ENCODE data around the gene AFG3L2.

DNA sequence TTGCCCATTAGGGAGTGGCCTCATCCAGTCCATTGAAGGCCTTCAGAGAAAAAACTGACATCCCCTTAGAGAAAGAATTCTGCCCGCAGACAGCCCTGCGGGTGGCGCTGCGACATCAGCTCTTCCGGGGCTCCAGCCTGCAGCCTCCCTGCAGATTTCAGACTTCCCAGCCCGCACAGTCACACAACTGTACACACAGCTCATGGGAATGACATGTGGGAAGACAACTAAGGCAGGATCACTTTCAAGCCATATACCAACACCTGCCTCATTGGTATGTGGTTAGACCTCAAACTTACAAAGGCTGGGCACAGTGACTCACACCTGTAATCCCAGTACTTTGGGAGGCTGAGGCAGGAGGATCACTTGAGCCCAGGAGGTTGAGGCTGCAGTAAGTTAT, 93.8 kb downstream of the AFG3L2 start:
- TF ChIP-seq, protein P1, sequence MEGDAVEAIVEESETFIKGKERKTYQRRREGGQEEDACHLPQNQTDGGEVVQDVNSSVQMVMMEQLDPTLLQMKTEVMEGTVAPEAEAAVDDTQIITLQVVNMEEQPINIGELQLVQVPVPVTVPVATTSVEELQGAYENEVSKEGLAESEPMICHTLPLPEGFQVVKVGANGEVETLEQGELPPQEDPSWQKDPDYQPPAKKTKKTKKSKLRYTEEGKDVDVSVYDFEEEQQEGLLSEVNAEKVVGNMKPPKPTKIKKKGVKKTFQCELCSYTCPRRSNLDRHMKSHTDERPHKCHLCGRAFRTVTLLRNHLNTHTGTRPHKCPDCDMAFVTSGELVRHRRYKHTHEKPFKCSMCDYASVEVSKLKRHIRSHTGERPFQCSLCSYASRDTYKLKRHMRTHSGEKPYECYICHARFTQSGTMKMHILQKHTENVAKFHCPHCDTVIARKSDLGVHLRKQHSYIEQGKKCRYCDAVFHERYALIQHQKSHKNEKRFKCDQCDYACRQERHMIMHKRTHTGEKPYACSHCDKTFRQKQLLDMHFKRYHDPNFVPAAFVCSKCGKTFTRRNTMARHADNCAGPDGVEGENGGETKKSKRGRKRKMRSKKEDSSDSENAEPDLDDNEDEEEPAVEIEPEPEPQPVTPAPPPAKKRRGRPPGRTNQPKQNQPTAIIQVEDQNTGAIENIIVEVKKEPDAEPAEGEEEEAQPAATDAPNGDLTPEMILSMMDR (conservative IDR thresholded peaks at IDR 0.05 in 1 of 2, IDR thresholded peaks at IDR 0.05 in 1 of 2; ENCODE audit: extremely low read depth in 1 of 2, insufficient read depth in 1 of 2, low read depth in 1 of 2, low read length in 2 of 2) = peak; percentile 20 to 28
- no peak for TF ChIP-seq EZH2 (IDR thresholded peaks at IDR 0.05; ENCODE audit: borderline replicate concordance, low read length)

All from mammary epithelial cell (primary cell).